Brain microvascular endothelial cell (primary cell): Measurements from ENCODE around the gene OLFML1.

Source experiments
- DNase-seq: peaks from one replicate; pipeline ENCODE4 v3.0.0-alpha.2; 2020
- H3K27ac ChIP-seq: fragments of 250-450 bp; sonication (Bioruptor Pico); 2 replicates; pipeline ENCODE4 v1.5.1; 2020; ENCODE audit warnings: mild to moderate bottlenecking, moderate library complexity
- H3K27me3 ChIP-seq: fragments of 250-450 bp; sonication (Bioruptor Pico); replicated peaks from 2 replicates; pipeline ENCODE4 v1.5.1; 2020; ENCODE audit warnings: mild to moderate bottlenecking
- H3K36me3 ChIP-seq: fragments of 250-450 bp; sonication (Bioruptor Pico); replicated peaks from 2 replicates; pipeline ENCODE4 v1.5.1; 2020; ENCODE audit warnings: mild to moderate bottlenecking
- H3K4me3 ChIP-seq: 2 replicates; pipeline ENCODE4 v1.5.1; 2011; ENCODE audit warnings: low read depth, mild to moderate bottlenecking, control low read depth, low read length, moderate library complexity
- in situ Hi-C: cut with HindIII; loops from 2 replicates; pipeline ENCODE4 v1.10.0; 2017; ENCODE audit warnings: low sequenced_read_pairs, low pct_ligation_motif_present
- TF ChIP-seq, protein P1 (sequence below): IDR thresholded peaks from 2 replicates; pipeline ENCODE4 v1.5.1; 2011; ENCODE audit warnings: low read depth, mild to moderate bottlenecking, moderate library complexity, low read length, control low read depth, inconsistent platforms; ENCODE audit errors: missing control alignments

The OLFML1 gene

GRCh38 chr11:7501251-7501650, 15.9 kb downstream of the OLFML1 start:
- Histone ChIP-seq H3K27me3 (no peaks in the 10 kb centered on the region), H3K4me3 (no peak overlapping the region), H3K36me3 (no peaks in the 10 kb centered on the region), H3K27ac (no peak overlapping the region)
- no peak for DNase-seq
- in situ Hi-C loops = no loop called here
- TF ChIP-seq, protein P1, sequence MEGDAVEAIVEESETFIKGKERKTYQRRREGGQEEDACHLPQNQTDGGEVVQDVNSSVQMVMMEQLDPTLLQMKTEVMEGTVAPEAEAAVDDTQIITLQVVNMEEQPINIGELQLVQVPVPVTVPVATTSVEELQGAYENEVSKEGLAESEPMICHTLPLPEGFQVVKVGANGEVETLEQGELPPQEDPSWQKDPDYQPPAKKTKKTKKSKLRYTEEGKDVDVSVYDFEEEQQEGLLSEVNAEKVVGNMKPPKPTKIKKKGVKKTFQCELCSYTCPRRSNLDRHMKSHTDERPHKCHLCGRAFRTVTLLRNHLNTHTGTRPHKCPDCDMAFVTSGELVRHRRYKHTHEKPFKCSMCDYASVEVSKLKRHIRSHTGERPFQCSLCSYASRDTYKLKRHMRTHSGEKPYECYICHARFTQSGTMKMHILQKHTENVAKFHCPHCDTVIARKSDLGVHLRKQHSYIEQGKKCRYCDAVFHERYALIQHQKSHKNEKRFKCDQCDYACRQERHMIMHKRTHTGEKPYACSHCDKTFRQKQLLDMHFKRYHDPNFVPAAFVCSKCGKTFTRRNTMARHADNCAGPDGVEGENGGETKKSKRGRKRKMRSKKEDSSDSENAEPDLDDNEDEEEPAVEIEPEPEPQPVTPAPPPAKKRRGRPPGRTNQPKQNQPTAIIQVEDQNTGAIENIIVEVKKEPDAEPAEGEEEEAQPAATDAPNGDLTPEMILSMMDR = no peak

- in situ Hi-C loops = no loop called here
Measured at GRCh38 chr11:7501894-7502293, 16.6 kb downstream of the OLFML1 start.

GRCh38 chr11:7506243-7506642, 20.9 kb downstream of the OLFML1 start:
- H3K36me3 ChIP-seq = no peaks in the 10 kb centered on the region
- TF ChIP-seq, protein P1 = no peak
- H3K27me3 ChIP-seq = no peaks in the 10 kb centered on the region
- no peak overlapping the region for H3K4me3 ChIP-seq
- in situ Hi-C loops = no loop called here
- no peak overlapping the region for H3K27ac ChIP-seq
- DNase-seq = no peak

More at GRCh38 chr11:7501894-7502293, 16.6 kb downstream of the OLFML1 start:
- Histone ChIP-seq H3K27ac (no peak overlapping the region), H3K27me3 (no peaks in the 10 kb centered on the region), H3K4me3 (no peak overlapping the region), H3K36me3 (no peaks in the 10 kb centered on the region)
- TF ChIP-seq, protein P1 = no peak
- DNase-seq = no peak

DNA sequence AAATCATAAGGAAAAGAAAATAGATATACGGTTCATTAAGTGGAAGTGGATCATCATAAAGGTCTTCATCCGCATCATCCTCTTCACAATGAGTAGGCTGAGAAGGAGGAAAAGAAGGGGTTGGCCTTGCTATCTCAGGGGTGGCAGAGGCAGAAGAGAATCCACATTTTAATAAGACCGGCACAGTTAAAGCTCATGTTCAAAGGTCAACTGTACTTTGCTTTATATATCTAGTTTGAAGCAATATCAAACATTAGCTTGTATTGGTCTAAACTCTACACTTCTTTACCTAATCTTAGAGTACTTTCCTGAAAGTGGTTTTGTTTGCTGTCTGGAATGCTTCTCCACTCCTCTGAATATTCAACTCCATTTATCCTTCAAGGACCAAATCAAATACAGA, 22.8 kb downstream of the OLFML1 start:
- H3K27me3 ChIP-seq = no peaks in the 10 kb centered on the region
- H3K27ac ChIP-seq = no peak overlapping the region
- no peak overlapping the region for H3K4me3 ChIP-seq
- no peak for DNase-seq
- in situ Hi-C loops = no loop called here
- H3K36me3 ChIP-seq = no peaks in the 10 kb centered on the region
- TF ChIP-seq, protein P1 = no peak

GRCh38 chr11:7509966-7510365, 24.7 kb downstream of the OLFML1 start:
- Histone ChIP-seq H3K27ac (no peak overlapping the region), H3K4me3 (no peak overlapping the region), H3K27me3 (peaks cover 7% of the 10 kb centered on the region), H3K36me3 (no peaks in the 10 kb centered on the region)
- DNase-seq = no peak
- in situ Hi-C loops = no loop called here
- TF ChIP-seq, protein P1 = no peak

DNA sequence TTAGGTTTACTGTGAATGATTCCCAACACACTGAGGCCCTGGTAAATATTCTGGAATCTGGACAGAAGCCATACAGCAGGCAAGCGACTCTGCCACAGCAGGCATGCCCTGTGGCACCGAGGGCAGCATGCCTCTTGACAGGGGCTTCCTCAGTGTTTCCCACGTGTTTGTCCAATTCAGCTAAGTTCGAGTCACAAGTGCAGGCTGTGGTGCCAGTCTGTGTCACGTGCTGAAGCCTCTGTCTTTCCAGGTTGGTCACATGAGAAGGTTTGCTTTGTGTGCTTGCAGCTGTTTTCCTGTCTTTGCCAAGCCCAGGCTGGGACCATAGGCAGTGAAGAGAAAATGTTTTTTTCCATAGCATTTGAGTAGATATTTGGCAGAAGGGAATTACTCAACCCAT, 26.1 kb downstream of the OLFML1 start:
- Histone ChIP-seq H3K36me3 (no peaks in the 10 kb centered on the region), H3K27me3 (peaks cover 12% of the 10 kb centered on the region), H3K27ac (no peak overlapping the region), H3K4me3 (no peak overlapping the region)
- in situ Hi-C loops = no loop called here
- DNase-seq = no peak
- TF ChIP-seq, protein P1 = no peak
